Measurements from ENCODE around the gene REN. TPM values are rescaled to one million over a fixed set of nuclear protein-coding genes. Genes with fewer than 3 reads are reported as not detected.

The REN gene
- total and polyA plus RNA-seq, 9 of the 15 experiments (the other 6 are each of a cell fraction or from before 2014, with no cell fraction given): 1.7 to 9.9 (median 3.1) TPM

DNA sequence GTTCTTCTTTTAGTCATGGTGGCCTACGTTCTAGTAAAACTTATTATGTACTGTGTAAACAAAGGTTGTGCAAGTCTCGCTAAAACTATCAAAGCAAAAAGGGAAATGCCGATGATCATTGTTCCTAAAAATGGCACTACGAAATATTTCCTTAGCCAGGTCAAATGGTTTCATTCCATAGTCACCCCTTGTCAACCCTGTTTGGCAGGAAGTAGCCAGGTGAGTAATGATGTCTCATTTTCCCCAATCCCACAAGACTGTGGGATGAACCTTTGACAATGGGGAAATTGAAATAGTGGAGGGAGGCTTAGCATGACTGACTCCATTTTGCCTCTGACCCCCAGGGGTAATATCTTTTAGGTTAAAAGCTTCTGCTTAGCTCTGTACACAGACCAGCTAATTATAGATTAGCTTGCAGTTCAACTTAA is 5.6 kb upstream of the REN start (continued):
- no peak for TF ChIP-seq E2F6 (IDR thresholded peaks at IDR 0.05; ENCODE audit: borderline replicate concordance in 1 of 2, extremely low read depth in 1 of 2, insufficient read depth in 1 of 2, insufficient read length in 1 of 2, low read depth in 1 of 2, low read length in 1 of 2, poor library complexity in 1 of 2, severe bottlenecking in 1 of 2)
- no peak for TF ChIP-seq ZKSCAN1 (IDR thresholded peaks at IDR 0.05; ENCODE audit: low read depth, low read length)
- TF ChIP-seq ZNF830 (CRISPR knock-in tag; IDR thresholded peaks at IDR 0.05): no peak
- TF ChIP-seq, protein P1, sequence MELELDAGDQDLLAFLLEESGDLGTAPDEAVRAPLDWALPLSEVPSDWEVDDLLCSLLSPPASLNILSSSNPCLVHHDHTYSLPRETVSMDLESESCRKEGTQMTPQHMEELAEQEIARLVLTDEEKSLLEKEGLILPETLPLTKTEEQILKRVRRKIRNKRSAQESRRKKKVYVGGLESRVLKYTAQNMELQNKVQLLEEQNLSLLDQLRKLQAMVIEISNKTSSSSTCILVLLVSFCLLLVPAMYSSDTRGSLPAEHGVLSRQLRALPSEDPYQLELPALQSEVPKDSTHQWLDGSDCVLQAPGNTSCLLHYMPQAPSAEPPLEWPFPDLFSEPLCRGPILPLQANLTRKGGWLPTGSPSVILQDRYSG (tag; conservative IDR thresholded peaks at IDR 0.05; ENCODE audit: low read depth): peak; percentile 87
- no peak for TF ChIP-seq BRD4 (IDR thresholded peaks at IDR 0.05)
- peak; percentile 86; the same call in 1 of the 2 replicates for TF ChIP-seq ZNF644 (tag; IDR thresholded peaks at IDR 0.05; ENCODE audit: low read depth)
- no peak for TF ChIP-seq SLC30A9 (CRISPR knock-in tag; IDR thresholded peaks at IDR 0.05)
- peak; percentile 48; the same call in 1 of the 2 replicates for TF ChIP-seq ZBTB26 (CRISPR knock-in tag; IDR thresholded peaks at IDR 0.05)
- no peak for TF ChIP-seq TEAD2 (tag; IDR thresholded peaks at IDR 0.05)
- no peak for TF ChIP-seq NFIX (CRISPR knock-in tag; IDR thresholded peaks at IDR 0.05; ENCODE audit: low read depth)
- TF ChIP-seq ZNF707 (CRISPR knock-in tag; conservative IDR thresholded peaks at IDR 0.05): no peak
- TF ChIP-seq ZNF696 (CRISPR knock-in tag; conservative IDR thresholded peaks at IDR 0.05): no peak
- no peak for TF ChIP-seq ZNF24 (IDR thresholded peaks at IDR 0.05)
- TF ChIP-seq, protein P2, sequence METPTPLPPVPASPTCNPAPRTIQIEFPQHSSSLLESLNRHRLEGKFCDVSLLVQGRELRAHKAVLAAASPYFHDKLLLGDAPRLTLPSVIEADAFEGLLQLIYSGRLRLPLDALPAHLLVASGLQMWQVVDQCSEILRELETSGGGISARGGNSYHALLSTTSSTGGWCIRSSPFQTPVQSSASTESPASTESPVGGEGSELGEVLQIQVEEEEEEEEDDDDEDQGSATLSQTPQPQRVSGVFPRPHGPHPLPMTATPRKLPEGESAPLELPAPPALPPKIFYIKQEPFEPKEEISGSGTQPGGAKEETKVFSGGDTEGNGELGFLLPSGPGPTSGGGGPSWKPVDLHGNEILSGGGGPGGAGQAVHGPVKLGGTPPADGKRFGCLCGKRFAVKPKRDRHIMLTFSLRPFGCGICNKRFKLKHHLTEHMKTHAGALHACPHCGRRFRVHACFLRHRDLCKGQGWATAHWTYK (CRISPR knock-in tag; IDR thresholded peaks at IDR 0.05): peak; percentile 96
- no peak for TF ChIP-seq RCOR1 (IDR thresholded peaks at IDR 0.05; ENCODE audit: borderline replicate concordance in 1 of 2, low read depth in 2 of 2, low read length in 2 of 2)
- TF ChIP-seq HOXB6 (CRISPR knock-in tag; IDR thresholded peaks at IDR 0.05; ENCODE audit: borderline replicate concordance): no peak
- no peak for TF ChIP-seq ZC3H4 (CRISPR knock-in tag; IDR thresholded peaks at IDR 0.05; ENCODE audit: borderline replicate concordance)
- peak; percentile 91; the same call in 1 of the 2 replicates for TF ChIP-seq DMBX1 (CRISPR knock-in tag; IDR thresholded peaks at IDR 0.05; ENCODE audit: borderline replicate concordance)
- peak; percentile 88 for TF ChIP-seq ZNF41 (CRISPR knock-in tag; conservative IDR thresholded peaks at IDR 0.05)
- no peak for TF ChIP-seq HNRNPK (IDR thresholded peaks at IDR 0.05; ENCODE audit: low read depth, low read length, poor library complexity, severe bottlenecking)
- TF ChIP-seq, protein P3, sequence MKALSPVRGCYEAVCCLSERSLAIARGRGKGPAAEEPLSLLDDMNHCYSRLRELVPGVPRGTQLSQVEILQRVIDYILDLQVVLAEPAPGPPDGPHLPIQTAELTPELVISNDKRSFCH (CRISPR knock-in tag; IDR thresholded peaks at IDR 0.05): no peak
- TF ChIP-seq, protein P3 (tag; IDR thresholded peaks at IDR 0.05): 0 out of 2 replicates have a peak, but pooled peaks have one; percentile 41
- no peak for TF ChIP-seq LARP7 (IDR thresholded peaks at IDR 0.05)
- TF ChIP-seq GTF2E2 (tag; IDR thresholded peaks at IDR 0.05): 0 out of 2 replicates have a peak, but pooled peaks have one; percentile 35
- no peak for TF ChIP-seq RBM14 (IDR thresholded peaks at IDR 0.05; ENCODE audit: borderline replicate concordance, insufficient read depth, low read depth, low read length)

Measured in K562 (cell line).